ENCODE data around the gene SULT1C2.
A peak's percentile ranks its signal among the peaks of the same experiment; 100 is the strongest.
"Not testable (repeated sequence)": the region's sequence is repeated elsewhere in the genome, so short reads cannot be mapped to it uniquely, and the experiment has no call there.

SULT1C2 gene

GRCh38 chr2:108268001-108268400, 20.7 kb upstream of the SULT1C2 start:
- Histone ChIP-seq H3K4me1 (ENCODE audit: control insufficient read depth, insufficient read depth, low read length) (peaks cover 82% of the 10 kb centered on the region), H3K36me3 (ENCODE audit: control insufficient read depth, insufficient read depth, low read length) (no peaks in the 10 kb centered on the region), H3K27me3 (ENCODE audit: control insufficient read depth, insufficient read depth, low read length) (no peaks in the 10 kb centered on the region), H3K4me3 (ENCODE audit: low read length) (no peak overlapping the region), H3K9me3 (ENCODE audit: control insufficient read depth, low read length) (no peaks in the 10 kb centered on the region), H3K9ac (ENCODE audit: low read length) (peak overlapping the region; percentile 49)

GRCh38 chr2:108270346-108270745, 18.3 kb upstream of the SULT1C2 start:
- Histone ChIP-seq H3K36me3 (ENCODE audit: control insufficient read depth, insufficient read depth, low read length) (no peaks in the 10 kb centered on the region), H3K9me3 (ENCODE audit: control insufficient read depth, low read length) (no peaks in the 10 kb centered on the region), H3K27me3 (ENCODE audit: control insufficient read depth, insufficient read depth, low read length) (no peaks in the 10 kb centered on the region), H3K9ac (ENCODE audit: low read length) (no peak overlapping the region), H3K4me1 (ENCODE audit: control insufficient read depth, insufficient read depth, low read length) (peaks cover 63% of the 10 kb centered on the region), H3K4me3 (ENCODE audit: low read length) (no peak overlapping the region)

- Histone ChIP-seq H3K9ac (ENCODE audit: low read length) (no peak overlapping the region), H3K36me3 (ENCODE audit: control insufficient read depth, insufficient read depth, low read length) (no peaks in the 10 kb centered on the region), H3K4me1 (ENCODE audit: control insufficient read depth, insufficient read depth, low read length) (peaks cover 59% of the 10 kb centered on the region), H3K27me3 (ENCODE audit: control insufficient read depth, insufficient read depth, low read length) (no peaks in the 10 kb centered on the region), H3K9me3 (ENCODE audit: control insufficient read depth, low read length) (no peaks in the 10 kb centered on the region), H3K4me3 (ENCODE audit: low read length) (peak overlapping the region; percentile 9)
Measured at GRCh38 chr2:108270768-108271506, 17.8 kb upstream of the SULT1C2 start.

- peaks cover 59% of the 10 kb centered on the region for H3K4me1 ChIP-seq (ENCODE audit: control insufficient read depth, insufficient read depth, low read length)
- no peaks in the 10 kb centered on the region for H3K27me3 ChIP-seq (ENCODE audit: control insufficient read depth, insufficient read depth, low read length)
- H3K4me3 ChIP-seq (ENCODE audit: low read length): peak overlapping the region; percentile 9
- H3K36me3 ChIP-seq (ENCODE audit: control insufficient read depth, insufficient read depth, low read length): no peaks in the 10 kb centered on the region
- H3K9me3 ChIP-seq (ENCODE audit: control insufficient read depth, low read length): no peaks in the 10 kb centered on the region
- H3K9ac ChIP-seq (ENCODE audit: low read length): peak overlapping the region; percentile 27
Measured at GRCh38 chr2:108271691-108272253, 16.9 kb upstream of the SULT1C2 start.

DNA sequence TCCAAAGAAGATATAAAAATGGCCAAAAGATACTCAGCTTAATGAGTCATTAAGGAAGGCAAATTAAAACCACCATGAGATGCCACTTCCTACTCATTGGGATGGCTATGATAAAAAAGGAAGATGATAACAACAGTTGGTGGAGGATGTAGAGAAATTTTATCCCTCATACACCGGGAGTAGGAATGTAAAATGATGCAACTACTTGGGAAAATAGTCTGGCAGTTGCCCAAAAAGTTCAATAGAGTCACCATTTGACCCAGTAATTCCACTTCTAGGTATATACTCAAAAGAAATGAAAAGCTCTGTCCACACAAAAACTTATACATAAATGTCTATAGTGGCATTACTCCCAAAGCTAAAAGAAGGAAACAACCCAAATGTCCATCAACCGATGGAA, 10.1 kb upstream of the SULT1C2 start:
- Histone ChIP-seq H3K4me1 (ENCODE audit: control insufficient read depth, insufficient read depth, low read length) (peaks cover 17% of the 10 kb centered on the region), H3K9ac (ENCODE audit: low read length) (no peak overlapping the region), H3K4me3 (ENCODE audit: low read length) (no peak overlapping the region), H3K36me3 (ENCODE audit: control insufficient read depth, insufficient read depth, low read length) (no peaks in the 10 kb centered on the region), H3K27me3 (ENCODE audit: control insufficient read depth, insufficient read depth, low read length) (no peaks in the 10 kb centered on the region), H3K9me3 (ENCODE audit: control insufficient read depth, low read length) (no peaks in the 10 kb centered on the region)

DNA sequence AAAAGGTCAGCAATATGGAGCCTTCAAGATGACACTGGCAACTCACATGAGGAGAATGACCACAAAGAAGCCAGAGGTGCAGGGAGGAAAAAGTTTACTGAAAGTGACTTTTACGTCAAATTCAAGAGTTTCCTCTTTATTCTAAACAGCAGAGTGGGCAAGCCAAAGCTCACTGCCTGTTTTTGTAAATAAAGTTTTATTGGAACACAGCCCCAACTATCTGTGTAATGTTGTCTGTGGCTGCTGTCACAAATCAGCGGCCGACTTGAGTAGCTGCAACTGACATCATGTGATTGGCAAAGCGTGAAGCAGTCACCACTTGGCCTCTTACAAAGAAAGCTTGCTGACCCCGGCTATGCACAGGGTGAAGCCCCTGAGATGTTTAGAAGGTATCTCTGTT, 9.2 kb upstream of the SULT1C2 start:
- Histone ChIP-seq H3K4me3 (ENCODE audit: low read length) (no peak overlapping the region), H3K9ac (ENCODE audit: low read length) (no peak overlapping the region), H3K4me1 (ENCODE audit: control insufficient read depth, insufficient read depth, low read length) (peaks cover 17% of the 10 kb centered on the region), H3K36me3 (ENCODE audit: control insufficient read depth, insufficient read depth, low read length) (no peaks in the 10 kb centered on the region), H3K9me3 (ENCODE audit: control insufficient read depth, low read length) (no peaks in the 10 kb centered on the region), H3K27me3 (ENCODE audit: control insufficient read depth, insufficient read depth, low read length) (no peaks in the 10 kb centered on the region)

DNA sequence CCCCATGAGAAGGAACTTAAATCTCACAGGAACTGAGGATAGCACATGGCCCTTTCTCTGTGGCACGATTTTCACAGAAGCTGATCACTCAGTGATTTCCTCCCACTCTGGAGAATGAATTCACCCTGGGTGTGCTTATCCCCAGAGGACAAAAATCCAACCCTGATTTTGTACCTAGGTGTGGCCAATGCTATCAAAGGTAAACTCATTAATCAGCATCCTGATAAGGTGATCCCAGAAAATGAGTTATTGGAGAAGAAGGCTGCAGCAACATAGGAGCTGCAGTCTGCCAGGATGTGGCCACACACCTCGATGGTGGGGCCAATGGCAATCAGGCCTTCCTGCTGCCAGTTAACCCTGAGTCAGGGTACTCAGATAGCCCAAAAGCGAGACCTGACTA, 8.2 kb upstream of the SULT1C2 start:
- H3K36me3 ChIP-seq (ENCODE audit: control insufficient read depth, insufficient read depth, low read length): no peaks in the 10 kb centered on the region
- peak overlapping the region; percentile 7 for H3K9ac ChIP-seq (ENCODE audit: low read length)
- no peaks in the 10 kb centered on the region for H3K27me3 ChIP-seq (ENCODE audit: control insufficient read depth, insufficient read depth, low read length)
- H3K4me1 ChIP-seq (ENCODE audit: control insufficient read depth, insufficient read depth, low read length): peaks cover 17% of the 10 kb centered on the region
- H3K4me3 ChIP-seq (ENCODE audit: low read length): no peak overlapping the region
- H3K9me3 ChIP-seq (ENCODE audit: control insufficient read depth, low read length): no peaks in the 10 kb centered on the region

DNA sequence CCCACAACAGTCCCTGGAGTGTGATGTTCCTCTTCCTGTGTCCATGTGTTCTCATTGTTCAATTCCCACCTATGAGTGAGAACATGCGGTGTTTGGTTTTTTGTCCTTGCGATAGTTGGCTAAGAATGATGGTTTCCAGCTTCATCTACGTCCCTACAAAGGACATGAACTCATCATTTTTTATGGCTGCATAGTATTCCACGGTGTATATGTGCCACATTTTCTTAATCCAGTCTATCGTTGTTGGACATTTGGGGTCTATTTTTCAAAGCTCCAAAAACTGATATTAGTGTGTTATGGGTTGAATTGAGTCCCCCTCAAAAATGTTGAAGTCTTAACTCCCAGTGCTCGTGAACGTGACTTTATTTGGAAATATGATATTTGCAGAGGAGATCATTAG, 4.1 kb upstream of the SULT1C2 start:
- H3K9ac ChIP-seq (ENCODE audit: low read length); H3K4me3 ChIP-seq (ENCODE audit: low read length); H3K4me1 ChIP-seq (ENCODE audit: control insufficient read depth, insufficient read depth, low read length); H3K36me3 ChIP-seq (ENCODE audit: control insufficient read depth, insufficient read depth, low read length); H3K27me3 ChIP-seq (ENCODE audit: control insufficient read depth, insufficient read depth, low read length); H3K9me3 ChIP-seq (ENCODE audit: control insufficient read depth, low read length): not testable (repeated sequence)

DNA sequence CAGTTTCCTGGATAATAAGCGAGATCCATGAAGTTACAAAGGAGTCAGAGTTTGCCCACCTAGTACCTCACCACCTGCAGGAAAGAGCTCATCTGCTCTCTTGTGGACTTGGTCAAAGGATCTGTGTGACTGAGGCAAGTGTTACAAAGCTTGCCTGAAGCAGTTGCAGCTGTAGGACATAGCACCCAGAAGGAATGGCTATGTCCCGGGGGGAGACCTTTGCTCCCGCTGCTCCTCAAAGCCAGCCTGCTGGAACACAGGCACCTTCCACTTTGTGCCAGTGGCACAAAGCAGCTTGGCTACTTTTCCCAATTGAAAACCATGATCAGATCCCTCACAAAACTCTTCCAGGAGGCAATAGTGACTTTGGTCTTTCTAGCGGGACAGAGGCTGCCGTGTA, 3.1 kb upstream of the SULT1C2 start:
- H3K9me3 ChIP-seq (ENCODE audit: control insufficient read depth, low read length): no peaks in the 10 kb centered on the region
- peak overlapping the region; percentile 48 for H3K9ac ChIP-seq (ENCODE audit: low read length)
- no peaks in the 10 kb centered on the region for H3K36me3 ChIP-seq (ENCODE audit: control insufficient read depth, insufficient read depth, low read length)
- no peaks in the 10 kb centered on the region for H3K27me3 ChIP-seq (ENCODE audit: control insufficient read depth, insufficient read depth, low read length)
- H3K4me3 ChIP-seq (ENCODE audit: low read length): no peak overlapping the region
- no peaks in the 10 kb centered on the region for H3K4me1 ChIP-seq (ENCODE audit: control insufficient read depth, insufficient read depth, low read length)

GRCh38 chr2:108287169-108287568, 1.5 kb upstream of the SULT1C2 start:
- Histone ChIP-seq H3K27me3 (ENCODE audit: control insufficient read depth, insufficient read depth, low read length) (no peaks in the 10 kb centered on the region), H3K9ac (ENCODE audit: low read length) (peak overlapping the region; percentile 75), H3K4me3 (ENCODE audit: low read length) (peak overlapping the region; percentile 22), H3K4me1 (ENCODE audit: control insufficient read depth, insufficient read depth, low read length) (no peaks in the 10 kb centered on the region), H3K36me3 (ENCODE audit: control insufficient read depth, insufficient read depth, low read length) (no peaks in the 10 kb centered on the region), H3K9me3 (ENCODE audit: control insufficient read depth, low read length) (no peaks in the 10 kb centered on the region)

- H3K9me3 ChIP-seq (ENCODE audit: control insufficient read depth, low read length): no peaks in the 10 kb centered on the region
- H3K4me1 ChIP-seq (ENCODE audit: control insufficient read depth, insufficient read depth, low read length): peaks cover 37% of the 10 kb centered on the region
- no peak overlapping the region for H3K9ac ChIP-seq (ENCODE audit: low read length)
- no peaks in the 10 kb centered on the region for H3K36me3 ChIP-seq (ENCODE audit: control insufficient read depth, insufficient read depth, low read length)
- no peak overlapping the region for H3K4me3 ChIP-seq (ENCODE audit: low read length)
- no peaks in the 10 kb centered on the region for H3K27me3 ChIP-seq (ENCODE audit: control insufficient read depth, insufficient read depth, low read length)
Measured at GRCh38 chr2:108293850-108294249, 5.2 kb downstream of the SULT1C2 start.

DNA sequence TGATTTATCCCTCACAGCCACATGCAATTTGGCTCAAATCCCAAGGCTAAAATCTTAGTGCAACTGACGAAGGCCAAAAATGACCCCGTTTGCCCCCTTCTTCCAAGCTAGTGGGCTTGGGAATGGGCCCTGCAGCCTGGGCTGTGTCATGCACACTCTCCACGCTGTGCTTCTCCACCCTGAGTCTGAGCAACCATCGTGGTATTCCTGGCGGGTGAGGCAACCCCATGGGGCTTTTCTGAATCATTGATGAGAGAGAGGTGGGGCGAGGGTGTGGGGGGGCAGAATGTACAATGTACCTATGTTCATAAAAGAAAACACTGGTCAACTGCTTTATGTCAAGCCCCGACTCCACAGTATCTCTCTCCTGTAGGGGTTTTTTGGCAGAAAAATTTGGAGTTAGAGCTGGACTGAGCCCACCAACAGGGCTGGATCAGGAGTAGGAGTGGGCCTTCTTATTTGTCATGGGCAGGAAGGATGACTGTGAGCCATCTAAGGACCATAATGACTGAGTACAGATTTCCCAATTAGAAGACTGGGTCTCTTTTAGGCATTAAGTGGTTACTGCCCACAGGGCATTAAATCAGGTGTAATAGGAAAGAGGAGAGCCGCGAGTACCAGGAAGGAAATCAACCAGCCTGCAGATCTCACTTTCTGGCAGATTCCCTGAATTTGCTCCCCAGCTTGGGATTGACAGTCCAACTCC, 8.9 kb downstream of the SULT1C2 start:
- Histone ChIP-seq H3K4me1 (ENCODE audit: control insufficient read depth, insufficient read depth, low read length) (peaks cover 44% of the 10 kb centered on the region), H3K36me3 (ENCODE audit: control insufficient read depth, insufficient read depth, low read length) (peaks cover 5% of the 10 kb centered on the region), H3K27me3 (ENCODE audit: control insufficient read depth, insufficient read depth, low read length) (no peaks in the 10 kb centered on the region), H3K9ac (ENCODE audit: low read length) (no peak overlapping the region), H3K4me3 (ENCODE audit: low read length) (no peak overlapping the region), H3K9me3 (ENCODE audit: control insufficient read depth, low read length) (no peaks in the 10 kb centered on the region)
